ENCODE measurements around the gene TMOD4. TPM values are rescaled to one million over a fixed set of nuclear protein-coding genes. Genes with fewer than 3 reads are reported as not detected.

The TMOD4 gene
- total and polyA plus RNA-seq, 9 of the 15 experiments (the other 6 are each of a cell fraction or from before 2014, with no cell fraction given), result 0.18 to 1.8 (median 1.1) TPM; not detected in 1

- ChIA-PET CTCF (ENCODE audit: low intra/inter-chr PET ratio) (no interaction called here), POLR2A (interaction anchor here (0.6 kb wide), 1 partner anchor 311 kb away, joined by 3 read pairs; no protein-coding TSS in a partner anchor)
- ATAC-seq, result no peak
- Histone ChIP-seq H3K27me3 (ENCODE audit: control insufficient read depth in 2 of 2, insufficient read depth in 2 of 2, low read length in 2 of 2) (no peaks in the 10 kb centered on the region), H3K27ac (ENCODE audit: extremely low read depth, low read depth, low read length) (no peak overlapping the region), H3K9me1 (ENCODE audit: control insufficient read depth, insufficient read depth, low read length) (no peaks in the 10 kb centered on the region), H3K36me3 (ENCODE audit: control insufficient read depth, insufficient read depth, low read length) (no peaks in the 10 kb centered on the region), H3K79me2 (ENCODE audit: control insufficient read depth, insufficient read depth, low read length) (peaks cover 17% of the 10 kb centered on the region), H3K4me3 (no peak overlapping the region), H3K4me1 (replicated peaks in 1 of 2; ENCODE audit: control insufficient read depth in 2 of 2, insufficient read depth in 2 of 2, low read length in 2 of 2) (peaks cover 15% of the 10 kb centered on the region in 2 experiments; a peak in 4 of 5 replicates), H4K20me1 (replicated peaks; ENCODE audit: control insufficient read depth, insufficient read depth, low read length) (no peaks in the 10 kb centered on the region), H3K9me3 (replicated peaks; ENCODE audit: control insufficient read depth, insufficient read depth, low read depth, low read length) (no peaks in the 10 kb centered on the region), H3K4me2 (ENCODE audit: insufficient read depth, low read length) (no peak overlapping the region), H3K9ac (ENCODE audit: insufficient read depth in 1 of 2, low read depth in 2 of 2, low read length in 2 of 2) (no peak overlapping the region), H2AFZ (ENCODE audit: low read depth, low read length) (no peak overlapping the region)
- in situ Hi-C loops (cut with MboI) (no loop called here), intact Hi-C loops (cut with micrococcal nuclease) (loop anchor here (5.0 to 10.0 kb wide), 2 partner anchors 191 to 544 kb away; no protein-coding TSS in a partner anchor)
- 28% methylated on average over 6 of the region's 6 CpGs for WGBS (ENCODE audit: insufficient coverage, low coverage, missing lambda C conversion rate)
- no TSS peak for BruUV-seq (replicated peaks)
- 0 out of 4 replicates have a peak, but pooled peaks of 1 of the 2 experiments have one; percentile 11 for TF ChIP-seq RCOR1 (IDR thresholded peaks at IDR 0.05; ENCODE audit: borderline replicate concordance in 1 of 2, low read depth in 2 of 2, low read length in 2 of 2)
- peak; percentile 50 to 69; a peak in 3 of 4 replicates for TF ChIP-seq KDM1A (IDR thresholded peaks at IDR 0.05)
- peak; percentile 78 for TF ChIP-seq NFIC (IDR thresholded peaks at IDR 0.05)
- peak; percentile 88 for TF ChIP-seq BCOR (IDR thresholded peaks at IDR 0.05)
- peak; percentile 94 for TF ChIP-seq RBM25 (IDR thresholded peaks at IDR 0.05; ENCODE audit: low read depth, low read length, severe bottlenecking)
- no peak for TF ChIP-seq RBBP5 (IDR thresholded peaks at IDR 0.05; ENCODE audit: borderline replicate concordance, insufficient read depth, low read length, poor library complexity, severe bottlenecking)
- 0 out of 3 replicates have a peak, but pooled peaks of 1 of the 2 experiments have one; percentile 14 for TF ChIP-seq CBX3 (IDR thresholded peaks at IDR 0.05; ENCODE audit: borderline replicate concordance in 1 of 2, low read length in 2 of 2)
- TF ChIP-seq ADNP (tag; IDR thresholded peaks at IDR 0.05), result peak; percentile 86
- TF ChIP-seq RBM34 (IDR thresholded peaks at IDR 0.05; ENCODE audit: borderline replicate concordance, insufficient read depth, low read length), result no peak
- FAIRE-seq, result no peak
- DNase-seq (ENCODE audit: extremely low read depth in 1 of 4, low spot score in 3 of 4), result no peak
Observed at GRCh38 chr1:151193304-151193703, 17.5 kb upstream of the TMOD4 start.
